Liver (tissue), 9 donors: ENCODE results near the gene EHD2. TPM values are rescaled to one million over a fixed set of nuclear protein-coding genes. Genes with fewer than 3 reads are reported as not detected.
"Not testable (repeated sequence)": the region's sequence is repeated elsewhere in the genome, so short reads cannot be mapped to it uniquely, and the experiment has no call there.

Experiments
- DNase-seq: peaks from one replicate; pipeline ENCODE4 v3.0.0-alpha.2; 2017; ENCODE audit warnings: low spot score
- H3K27ac ChIP-seq, 2 donors: one replicate each; pipeline ENCODE4 v1.7.0; 2013; ENCODE audit warnings: inconsistent platforms in 2 of 2, low read length in 2 of 2, control low read depth in 1 of 2, low read depth in 1 of 2, mild to moderate bottlenecking in 1 of 2
- H3K27me3 ChIP-seq, 4 donors: one replicate each; pipeline versions ENCODE4 v1.6.1 to v1.7.0; 2013; ENCODE audit warnings: low read length in 3 of 4, inconsistent platforms in 1 of 4, mild to moderate bottlenecking in 1 of 4, moderate library complexity in 1 of 4; ENCODE audit not compliant: control insufficient read depth in 4 of 4, insufficient read depth in 4 of 4
- H3K36me3 ChIP-seq, 4 donors: one replicate each; pipeline versions ENCODE4 v1.6.1 to v1.7.0; 2013; ENCODE audit warnings: low read length in 3 of 4, mild to moderate bottlenecking in 3 of 4, low read depth in 1 of 4, moderate library complexity in 1 of 4; ENCODE audit not compliant: control insufficient read depth in 4 of 4, insufficient read depth in 3 of 4
- H3K4me1 ChIP-seq, 4 donors: one replicate each; pipeline versions ENCODE4 v1.6.1 to v1.7.0; 2013; ENCODE audit warnings: low read length in 3 of 4, mild to moderate bottlenecking in 3 of 4, moderate library complexity in 1 of 4; ENCODE audit not compliant: control insufficient read depth in 4 of 4, insufficient read depth in 4 of 4
- H3K4me3 ChIP-seq, 3 donors: one replicate each; pipeline versions ENCODE4 v1.6.1 to v1.7.0; 2013; ENCODE audit warnings: low read length in 3 of 3, control low read depth in 1 of 3, low read depth in 1 of 3, mild to moderate bottlenecking in 1 of 3
- H3K9ac ChIP-seq, 2 donors: one replicate each; pipeline ENCODE4 v1.7.0; 2013; ENCODE audit warnings: low read length in 2 of 2, mild to moderate bottlenecking in 2 of 2, moderate library complexity in 2 of 2, control low read depth in 1 of 2, low read depth in 1 of 2
- H3K9me3 ChIP-seq, 4 donors: one replicate each; pipeline versions ENCODE4 v1.6.1 to v1.7.0; 2013; ENCODE audit warnings: low read length in 3 of 4; ENCODE audit not compliant: control insufficient read depth in 4 of 4
- ATF3 ChIP-seq: IDR thresholded peaks from 2 replicates; pipeline ENCODE4 v1.6.1; 2016; ENCODE audit warnings: antibody characterized with exemption
- EGR1 ChIP-seq, 2 donors: IDR thresholded peaks; 2 replicates each; pipeline ENCODE4 v1.6.1; 2016 to 2018; ENCODE audit warnings: antibody characterized with exemption in 2 of 2, low read depth in 2 of 2
- FOXA1 ChIP-seq: IDR thresholded peaks from 2 replicates; pipeline ENCODE4 v1.6.1; 2016; ENCODE audit warnings: antibody characterized with exemption
- FOXA2 ChIP-seq: IDR thresholded peaks from 2 replicates; pipeline ENCODE4 v1.6.1; 2016; ENCODE audit warnings: antibody characterized with exemption
- GABPA ChIP-seq, 2 donors: IDR thresholded peaks in 1 of 2; conservative IDR thresholded peaks in 1 of 2; 2 replicates each; pipeline ENCODE4 v1.6.1; 2016; ENCODE audit warnings: antibody characterized with exemption in 2 of 2, mild to moderate bottlenecking in 1 of 2, moderate library complexity in 1 of 2
- HNF4A ChIP-seq, 2 donors: conservative IDR thresholded peaks; 2 replicates each; pipeline ENCODE4 v1.6.1; 2016; ENCODE audit warnings: antibody characterized with exemption in 2 of 2, mild to moderate bottlenecking in 2 of 2
- HNF4G ChIP-seq: IDR thresholded peaks from 2 replicates; pipeline ENCODE4 v1.6.1; 2016; ENCODE audit warnings: antibody characterized with exemption
- MAX ChIP-seq: IDR thresholded peaks from 2 replicates; pipeline ENCODE4 v1.6.1; 2016; ENCODE audit warnings: antibody characterized with exemption
- NR2F2 ChIP-seq: IDR thresholded peaks from 2 replicates; pipeline ENCODE4 v1.6.1; 2016; ENCODE audit warnings: antibody characterized with exemption
- REST ChIP-seq: IDR thresholded peaks from 2 replicates; pipeline ENCODE4 v1.6.1; 2016; ENCODE audit warnings: antibody characterized with exemption, mild to moderate bottlenecking
- RXRA ChIP-seq, 2 donors: IDR thresholded peaks; 2 replicates each; pipeline ENCODE4 v1.6.1; 2017 to 2018; ENCODE audit warnings: antibody characterized with exemption in 2 of 2, mild to moderate bottlenecking in 1 of 2
- SP1 ChIP-seq: IDR thresholded peaks from 2 replicates; pipeline ENCODE4 v1.6.1; 2018; ENCODE audit warnings: antibody characterized with exemption, mild to moderate bottlenecking
- TAF1 ChIP-seq: conservative IDR thresholded peaks from 2 replicates; pipeline ENCODE4 v1.6.1; 2016; ENCODE audit warnings: antibody characterized with exemption, mild to moderate bottlenecking
- YY1 ChIP-seq: IDR thresholded peaks from 2 replicates; pipeline ENCODE4 v1.6.1; 2016; ENCODE audit warnings: antibody characterized with exemption, mild to moderate bottlenecking
- WGBS: extraction: QIAGEN DNeasy Blood & Tissue Kit; methylation state at CpG from one replicate; pipeline ENCODE4 v1.1.7; 2013; 5-methylcytosine and 5-hydroxymethylcytosine counted together
- polyA plus RNA-seq, 2 donors: library from polyadenylated mRNA; stranded (reverse) in 1 of 2; unstranded in 1 of 2; fragments of 200-250 nt in 1 of 2; fragments of >200 nt in 1 of 2; fragmentation: Nextera tagmentation in 1 of 2; extraction: Ambion mirVana in 1 of 2; gene quantifications; one replicate each; pipeline versions ENCODE4 v1.2.1 to v1.2.3, GENCODE V29; 2013 to 2015
- total RNA-seq, 2 donors: library from RNA; depleted of rRNA; stranded (reverse); fragments of >200 nt; gene quantifications; one replicate each; pipeline ENCODE4 v1.2.3, GENCODE V29; 2014
- donor health status: healthy.
- donor health status: healthy.
- donor health status: healthy.
- donor health status: healthy.
- donor health status: healthy.

The EHD2 gene
- total and polyA plus RNA-seq, 4 donors = 3.2 to 7.9 (median 5.8) TPM

- H3K9ac ChIP-seq, H3K4me3 ChIP-seq, H3K9me3 ChIP-seq, H3K27ac ChIP-seq, H3K27me3 ChIP-seq, DNase-seq, H3K36me3 ChIP-seq, H3K4me1 ChIP-seq: not testable (repeated sequence)
- 90% methylated on average over 4 of the region's 4 CpGs for WGBS
Observed at GRCh38 chr19:47728295-47728694, 15.1 kb downstream of the EHD2 start.

GRCh38 chr19:47729468-47729798 is 16.2 kb downstream of the EHD2 start:
- Histone ChIP-seq H3K4me1 (peaks cover 0 to 9% (median 5%) of the 10 kb centered on the region in 4 donors), H3K4me3 (no peak overlapping the region), H3K27ac (peak overlapping the region; percentile 28 to 46), H3K27me3 (peaks cover 0 to 4% (median 1%) of the 10 kb centered on the region in 4 donors), H3K36me3 (no peaks in the 10 kb centered on the region), H3K9ac (no peak overlapping the region), H3K9me3 (no peaks in the 10 kb centered on the region)
- no peak for DNase-seq
- 19% methylated on average over 9 of the region's 9 CpGs for WGBS
- no peak for TF ChIP-seq SP1
- TF ChIP-seq FOXA1 = no peak
- no peak for TF ChIP-seq HNF4G
- TF ChIP-seq ATF3 = no peak
- TF ChIP-seq RXRA (IDR thresholded peaks at IDR 0.05) = no peak
- TF ChIP-seq HNF4A (conservative IDR thresholded peaks at IDR 0.05) = no peak
- no peak for TF ChIP-seq MAX
- TF ChIP-seq FOXA2 = no peak
- no peak for TF ChIP-seq EGR1 (IDR thresholded peaks at IDR 0.05; ENCODE audit: low read depth in 2 of 2)
- TF ChIP-seq TAF1 = no peak
- TF ChIP-seq NR2F2 = no peak
- no peak for TF ChIP-seq GABPA (IDR thresholded peaks at IDR 0.05 in 1 of 2, conservative IDR thresholded peaks at IDR 0.05 in 1 of 2)
- no peak for TF ChIP-seq REST

- Histone ChIP-seq H3K27me3 (peaks cover 0 to 4% (median 1%) of the 10 kb centered on the region in 4 donors), H3K4me3 (peak overlapping the region in 1 of 3 donors; percentile 4), H3K36me3 (no peaks in the 10 kb centered on the region), H3K9me3 (no peaks in the 10 kb centered on the region), H3K4me1 (peaks cover 0 to 9% (median 5%) of the 10 kb centered on the region in 4 donors), H3K27ac (peak overlapping the region in 1 of 2 donors; percentile 7), H3K9ac (no peak overlapping the region)
- WGBS = 20% methylated on average over 30 of the region's 30 CpGs
- DNase-seq = peak; percentile 53
- TF ChIP-seq TAF1 (no peak), YY1 (no peak), NR2F2 (peak; percentile 69)
Observed at GRCh38 chr19:47729799-47730520, 16.7 kb downstream of the EHD2 start.
